DOHH2 (cell line): ENCODE data around the gene ULBP2.
"Not testable (repeated sequence)": the region's sequence is repeated elsewhere in the genome, so short reads cannot be mapped to it uniquely, and the experiment has no call there.

Source experiments
- H3F3A ChIP-seq: fragments of 200-600 bp; sonication (generic), shearing (Covaris generic); 2 replicates; pipeline ENCODE4 v1.6.0; 2016; ENCODE audit warnings: antibody characterized with exemption, mild to moderate bottlenecking; ENCODE audit not compliant: control insufficient read depth, insufficient read depth
- H3K27ac ChIP-seq: fragments of 200-600 bp; sonication (generic); 2 replicates; pipeline ENCODE4 v1.5.1; 2014; ENCODE audit warnings: low read depth, mild to moderate bottlenecking, low read length, moderate library complexity
- H3K27me3 ChIP-seq: fragments of 200-600 bp; sonication (generic); 2 replicates; pipeline ENCODE4 v1.6.1; 2014; ENCODE audit warnings: mild to moderate bottlenecking, low read length, mixed read lengths; ENCODE audit not compliant: control insufficient read depth
- H3K36me3 ChIP-seq: fragments of 200-600 bp; sonication (generic); 2 replicates; pipeline ENCODE4 v1.6.1; 2014; ENCODE audit warnings: mild to moderate bottlenecking, low read length, moderate library complexity, mixed read lengths; ENCODE audit not compliant: control insufficient read depth
- H3K4me1 ChIP-seq: fragments of 200-600 bp; sonication (generic); 2 replicates; pipeline ENCODE4 v1.6.1; 2014; ENCODE audit warnings: mild to moderate bottlenecking, low read length, mixed read lengths; ENCODE audit not compliant: control insufficient read depth
- H3K4me2 ChIP-seq: fragments of 200-600 bp; sonication (generic); 2 replicates; pipeline ENCODE4 v1.6.0; 2014; ENCODE audit warnings: mild to moderate bottlenecking, low read length, moderate library complexity
- H3K4me3 ChIP-seq: fragments of 200-600 bp; sonication (generic); 2 replicates; pipeline ENCODE4 v1.5.1; 2014; ENCODE audit warnings: mild to moderate bottlenecking, low read length, mixed read lengths
- H3K79me2 ChIP-seq: fragments of 200-600 bp; sonication (generic); 2 replicates; pipeline ENCODE4 v1.6.1; 2014; ENCODE audit warnings: mild to moderate bottlenecking, low read length, mixed read lengths; ENCODE audit not compliant: control insufficient read depth
- H3K9me2 ChIP-seq: fragments of 200-600 bp; sonication (generic); replicated peaks from 2 replicates; pipeline ENCODE4 v1.6.1; 2014; ENCODE audit warnings: mild to moderate bottlenecking, low read length, mixed read lengths; ENCODE audit not compliant: control insufficient read depth
- H3K9me3 ChIP-seq: fragments of 200-600 bp; sonication (generic); 2 replicates; pipeline ENCODE4 v1.6.1; 2014; ENCODE audit warnings: antibody characterized with exemption, low read length, mixed read lengths; ENCODE audit not compliant: control insufficient read depth, insufficient read depth
- H4K20me1 ChIP-seq: fragments of 200-600 bp; sonication (generic); 2 replicates; pipeline ENCODE4 v1.6.0; 2014; ENCODE audit warnings: low read depth, mild to moderate bottlenecking, antibody characterized with exemption, low read length, moderate library complexity; ENCODE audit not compliant: control insufficient read depth, insufficient read depth
- CTCF ChIP-seq: fragments of 200-600 bp; sonication (generic); IDR thresholded peaks from one replicate; pipeline ENCODE4 v1.5.1; 2014; ENCODE audit warnings: antibody characterized with exemption, mild to moderate bottlenecking, low read depth, low read length; ENCODE audit not compliant: poor library complexity, severe bottlenecking
- EZH2phosphoT487 ChIP-seq: fragments of 200-600 bp; sonication (generic); IDR thresholded peaks from 2 replicates; pipeline ENCODE4 v1.6.1; 2017; ENCODE audit warnings: borderline replicate concordance, mild to moderate bottlenecking, antibody characterized with exemption, low read length, moderate library complexity, mixed read lengths

Gene ULBP2

GRCh38 chr6:149988550-149989346, 46.9 kb downstream of the ULBP2 start:
- H3K79me2 ChIP-seq, result no peaks in the 10 kb centered on the region
- TF ChIP-seq EZH2phosphoT487, result no peak
- no peak for TF ChIP-seq CTCF
- peaks cover 84% of the 10 kb centered on the region for H3K27me3 ChIP-seq
- no peak overlapping the region for H3K4me3 ChIP-seq
- no peak overlapping the region for H3K27ac ChIP-seq
- no peaks in the 10 kb centered on the region for H3K9me2 ChIP-seq
- 0 out of 2 replicates have a peak, but pooled peaks cover 3% of the 10 kb centered on the region for H3K9me3 ChIP-seq
- H3K4me1 ChIP-seq, result peaks cover 21% of the 10 kb centered on the region
- H3F3A ChIP-seq, result no peaks in the 10 kb centered on the region
- H4K20me1 ChIP-seq, result no peaks in the 10 kb centered on the region
- no peaks in the 10 kb centered on the region for H3K36me3 ChIP-seq
- H3K4me2 ChIP-seq, result no peak overlapping the region

- H3K27me3 ChIP-seq, result peaks cover 82% of the 10 kb centered on the region
- no peaks in the 10 kb centered on the region for H3K36me3 ChIP-seq
- H3K9me2 ChIP-seq, result no peaks in the 10 kb centered on the region
- peaks cover 21% of the 10 kb centered on the region for H3K4me1 ChIP-seq
- no peaks in the 10 kb centered on the region for H3F3A ChIP-seq
- H4K20me1 ChIP-seq, result no peaks in the 10 kb centered on the region
- no peak overlapping the region for H3K27ac ChIP-seq
- TF ChIP-seq CTCF (no peak), EZH2phosphoT487 (no peak)
- 0 out of 2 replicates have a peak, but pooled peaks cover 3% of the 10 kb centered on the region for H3K9me3 ChIP-seq
- no peaks in the 10 kb centered on the region for H3K79me2 ChIP-seq
- peak overlapping the region; percentile 67 for H3K4me3 ChIP-seq
- H3K4me2 ChIP-seq, result peak overlapping the region; percentile 82
Measured at GRCh38 chr6:149990212-149990660, 48.4 kb downstream of the ULBP2 start.

- peaks cover 21% of the 10 kb centered on the region for H3K4me1 ChIP-seq
- H3F3A ChIP-seq, result no peaks in the 10 kb centered on the region
- H3K36me3 ChIP-seq, result no peaks in the 10 kb centered on the region
- H3K9me2 ChIP-seq, result no peaks in the 10 kb centered on the region
- H3K4me2 ChIP-seq, result peak overlapping the region; percentile 82
- H3K79me2 ChIP-seq, result no peaks in the 10 kb centered on the region
- no peaks in the 10 kb centered on the region for H4K20me1 ChIP-seq
- TF ChIP-seq CTCF, result no peak
- peak; percentile 92 for TF ChIP-seq EZH2phosphoT487
- peak overlapping the region; percentile 67 for H3K4me3 ChIP-seq
- 0 out of 2 replicates have a peak, but pooled peaks cover 3% of the 10 kb centered on the region for H3K9me3 ChIP-seq
- no peak overlapping the region for H3K27ac ChIP-seq
- peaks cover 75% of the 10 kb centered on the region for H3K27me3 ChIP-seq
Measured at GRCh38 chr6:149990661-149991471, 49.1 kb downstream of the ULBP2 start.

GRCh38 chr6:149991472-149991795, 49.6 kb downstream of the ULBP2 start:
- not testable (repeated sequence) for H3K79me2 ChIP-seq, H4K20me1 ChIP-seq, H3K36me3 ChIP-seq, H3K9me2 ChIP-seq, H3K27ac ChIP-seq, H3K9me3 ChIP-seq, H3F3A ChIP-seq
- Histone ChIP-seq H3K4me3 (0 out of 2 replicates have a peak overlapping the region, but pooled peaks have one; percentile 67), H3K4me2 (peak overlapping the region; percentile 82), H3K27me3 (peaks cover 70% of the 10 kb centered on the region), H3K4me1 (peaks cover 21% of the 10 kb centered on the region)
